Measurements from ENCODE around the gene SYNE1.

DNA sequence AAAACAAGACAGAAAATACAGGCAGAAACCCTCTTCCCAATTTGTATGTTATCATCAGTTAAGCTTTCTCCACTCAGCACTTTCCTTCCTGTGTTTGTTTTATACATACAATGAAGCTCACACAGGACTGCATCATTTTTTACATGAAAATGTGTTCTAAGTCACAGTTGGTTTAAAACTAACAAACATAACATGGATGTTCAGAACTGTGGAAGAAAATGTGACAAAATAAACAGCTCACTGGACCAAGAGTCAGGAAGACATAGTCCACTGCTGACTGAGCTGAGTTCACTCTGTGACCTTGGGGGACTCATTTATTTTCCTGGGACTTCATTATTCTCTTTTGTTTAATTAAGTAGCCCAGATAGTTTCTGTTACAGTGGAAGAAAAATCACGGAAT lies 331.5 kb downstream of the SYNE1 start:
- TF ChIP-seq, protein P1, sequence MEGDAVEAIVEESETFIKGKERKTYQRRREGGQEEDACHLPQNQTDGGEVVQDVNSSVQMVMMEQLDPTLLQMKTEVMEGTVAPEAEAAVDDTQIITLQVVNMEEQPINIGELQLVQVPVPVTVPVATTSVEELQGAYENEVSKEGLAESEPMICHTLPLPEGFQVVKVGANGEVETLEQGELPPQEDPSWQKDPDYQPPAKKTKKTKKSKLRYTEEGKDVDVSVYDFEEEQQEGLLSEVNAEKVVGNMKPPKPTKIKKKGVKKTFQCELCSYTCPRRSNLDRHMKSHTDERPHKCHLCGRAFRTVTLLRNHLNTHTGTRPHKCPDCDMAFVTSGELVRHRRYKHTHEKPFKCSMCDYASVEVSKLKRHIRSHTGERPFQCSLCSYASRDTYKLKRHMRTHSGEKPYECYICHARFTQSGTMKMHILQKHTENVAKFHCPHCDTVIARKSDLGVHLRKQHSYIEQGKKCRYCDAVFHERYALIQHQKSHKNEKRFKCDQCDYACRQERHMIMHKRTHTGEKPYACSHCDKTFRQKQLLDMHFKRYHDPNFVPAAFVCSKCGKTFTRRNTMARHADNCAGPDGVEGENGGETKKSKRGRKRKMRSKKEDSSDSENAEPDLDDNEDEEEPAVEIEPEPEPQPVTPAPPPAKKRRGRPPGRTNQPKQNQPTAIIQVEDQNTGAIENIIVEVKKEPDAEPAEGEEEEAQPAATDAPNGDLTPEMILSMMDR (IDR thresholded peaks at IDR 0.05), result no peak
- no peak for TF ChIP-seq POLR2A (IDR thresholded peaks at IDR 0.05)
- no peak for TF ChIP-seq POLR2AphosphoS5 (IDR thresholded peaks at IDR 0.05)
- TF ChIP-seq EP300 (IDR thresholded peaks at IDR 0.05), result no peak
